Measurements from ENCODE around the gene ANKRD42.
A peak's percentile ranks its signal among the peaks of the same experiment; 100 is the strongest.

ANKRD42 gene

DNA sequence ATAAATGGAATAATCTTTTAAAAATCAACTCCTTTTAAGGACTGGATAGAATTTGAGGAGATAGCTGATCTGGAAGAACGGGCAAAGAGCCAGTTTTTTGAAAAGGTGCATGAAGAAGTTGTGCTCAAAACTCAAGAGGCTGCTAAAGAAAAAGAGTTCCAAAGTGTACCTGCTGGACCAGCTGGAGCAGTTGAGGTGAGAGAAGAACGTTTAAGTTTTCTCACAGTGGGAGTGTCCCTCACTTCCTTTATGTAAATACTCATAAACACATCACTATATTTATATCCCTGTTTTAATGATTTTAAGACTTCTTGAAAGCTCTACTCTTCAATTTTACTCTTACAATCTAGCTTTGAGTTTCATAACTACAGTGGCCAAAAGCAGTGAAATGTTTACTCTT is 11.7 kb upstream of the ANKRD42 start:
- no peak for TF ChIP-seq ZNF792 (tag by site-specific recombination; IDR thresholded peaks at IDR 0.05)
- TF ChIP-seq ZNF121 (tag by site-specific recombination; IDR thresholded peaks at IDR 0.05): no peak
- TF ChIP-seq ZNF707 (tag by site-specific recombination; IDR thresholded peaks at IDR 0.05): no peak
- no peak for TF ChIP-seq ZNF341 (tag by site-specific recombination; IDR thresholded peaks at IDR 0.05; ENCODE audit: low read depth)
- TF ChIP-seq, protein P1, sequence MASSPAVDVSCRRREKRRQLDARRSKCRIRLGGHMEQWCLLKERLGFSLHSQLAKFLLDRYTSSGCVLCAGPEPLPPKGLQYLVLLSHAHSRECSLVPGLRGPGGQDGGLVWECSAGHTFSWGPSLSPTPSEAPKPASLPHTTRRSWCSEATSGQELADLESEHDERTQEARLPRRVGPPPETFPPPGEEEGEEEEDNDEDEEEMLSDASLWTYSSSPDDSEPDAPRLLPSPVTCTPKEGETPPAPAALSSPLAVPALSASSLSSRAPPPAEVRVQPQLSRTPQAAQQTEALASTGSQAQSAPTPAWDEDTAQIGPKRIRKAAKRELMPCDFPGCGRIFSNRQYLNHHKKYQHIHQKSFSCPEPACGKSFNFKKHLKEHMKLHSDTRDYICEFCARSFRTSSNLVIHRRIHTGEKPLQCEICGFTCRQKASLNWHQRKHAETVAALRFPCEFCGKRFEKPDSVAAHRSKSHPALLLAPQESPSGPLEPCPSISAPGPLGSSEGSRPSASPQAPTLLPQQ (tag by site-specific recombination; IDR thresholded peaks at IDR 0.05): no peak
- no peak for TF ChIP-seq REPIN1 (tag by site-specific recombination; IDR thresholded peaks at IDR 0.05; ENCODE audit: low read depth)
- no peak for TF ChIP-seq ZNF791 (tag by site-specific recombination; IDR thresholded peaks at IDR 0.05)
- TF ChIP-seq ZNF350 (tag by site-specific recombination; IDR thresholded peaks at IDR 0.05): no peak
- TF ChIP-seq TCF7L2 (IDR thresholded peaks at IDR 0.05; ENCODE audit: borderline replicate concordance, low read depth, low read length): no peak
- no peak for TF ChIP-seq ZNF610 (tag by site-specific recombination; IDR thresholded peaks at IDR 0.05; ENCODE audit: borderline replicate concordance)
- Histone ChIP-seq H3K9me3 (ENCODE audit: control insufficient read depth, insufficient read depth, low read depth, low read length) (no peaks in the 10 kb centered on the region), H3K27ac (ENCODE audit: extremely low read depth, low read depth, low read length) (no peak overlapping the region), H3K4me3 (ENCODE audit: low read depth, low read length) (no peak overlapping the region), H3K36me3 (ENCODE audit: control insufficient read depth in 2 of 2, insufficient read depth in 1 of 2, low read length in 2 of 2) (peaks cover 56 to 84% of the 10 kb centered on the region in 2 experiments), H3K4me1 (ENCODE audit: control insufficient read depth, insufficient read depth, low read length) (no peaks in the 10 kb centered on the region)
- ChIA-PET CTCF (interaction anchor here (0.6 kb wide), 1 partner anchor 57 kb away, joined by 3 read pairs; no protein-coding TSS in a partner anchor), POLR2A (interaction anchor here (1.4 kb wide), 1 partner anchor 25 kb away, joined by 4 read pairs; the partner anchor contains the start of gene PCF11)

DNA sequence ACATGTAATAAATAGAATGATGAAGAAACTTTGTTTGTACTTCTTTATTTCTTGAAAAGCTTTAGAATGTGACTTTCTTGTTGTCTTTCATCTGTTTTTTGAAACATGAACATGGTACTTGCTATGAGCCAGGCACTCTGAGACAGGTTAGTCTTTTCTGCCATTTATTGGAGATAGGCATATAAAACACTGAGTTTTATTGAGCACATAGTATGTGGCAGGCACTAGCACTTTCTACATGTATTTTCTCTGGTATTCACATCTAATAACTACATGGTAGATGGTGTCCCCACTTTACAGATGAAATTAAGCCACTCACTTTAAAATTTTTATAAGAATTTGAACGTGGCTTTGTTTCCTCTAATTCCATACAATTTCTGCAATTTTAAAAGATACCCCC is 7.7 kb upstream of the ANKRD42 start:
- Histone ChIP-seq H3K4me1 (ENCODE audit: control insufficient read depth, insufficient read depth, low read length) (no peaks in the 10 kb centered on the region), H3K4me3 (ENCODE audit: low read depth, low read length) (no peak overlapping the region), H3K27ac (ENCODE audit: extremely low read depth, low read depth, low read length) (no peak overlapping the region), H3K36me3 (ENCODE audit: control insufficient read depth in 2 of 2, insufficient read depth in 1 of 2, low read length in 2 of 2) (peaks cover 26 to 87% of the 10 kb centered on the region in 2 experiments), H3K9me3 (ENCODE audit: control insufficient read depth, insufficient read depth, low read depth, low read length) (no peaks in the 10 kb centered on the region)
- TF ChIP-seq ZNF664 (tag by site-specific recombination; IDR thresholded peaks at IDR 0.05) (peak; percentile 87), EGR2 (tag by site-specific recombination; IDR thresholded peaks at IDR 0.05; ENCODE audit: low read depth) (no peak), YY1 (tag by site-specific recombination; IDR thresholded peaks at IDR 0.05) (no peak), ZNF530 (tag by site-specific recombination; IDR thresholded peaks at IDR 0.05; ENCODE audit: low read depth) (no peak), ZNF239 (tag by site-specific recombination; IDR thresholded peaks at IDR 0.05) (no peak)
- TF ChIP-seq, protein P2, sequence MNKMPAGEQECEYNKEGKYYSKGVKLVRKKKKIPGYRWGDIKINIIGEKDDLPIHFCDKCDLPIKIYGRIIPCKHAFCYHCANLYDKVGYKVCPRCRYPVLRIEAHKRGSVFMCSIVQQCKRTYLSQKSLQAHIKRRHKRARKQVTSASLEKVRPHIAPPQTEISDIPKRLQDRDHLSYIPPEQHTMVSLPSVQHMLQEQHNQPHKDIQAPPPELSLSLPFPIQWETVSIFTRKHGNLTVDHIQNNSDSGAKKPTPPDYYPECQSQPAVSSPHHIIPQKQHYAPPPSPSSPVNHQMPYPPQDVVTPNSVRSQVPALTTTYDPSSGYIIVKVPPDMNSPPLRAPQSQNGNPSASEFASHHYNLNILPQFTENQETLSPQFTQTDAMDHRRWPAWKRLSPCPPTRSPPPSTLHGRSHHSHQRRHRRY (tag by site-specific recombination; IDR thresholded peaks at IDR 0.05): no peak
- ChIA-PET POLR2A (no interaction called here), CTCF (interaction anchor here (0.6 kb wide), 1 partner anchor 221 kb away, joined by 3 read pairs; no protein-coding TSS in a partner anchor)

DNA sequence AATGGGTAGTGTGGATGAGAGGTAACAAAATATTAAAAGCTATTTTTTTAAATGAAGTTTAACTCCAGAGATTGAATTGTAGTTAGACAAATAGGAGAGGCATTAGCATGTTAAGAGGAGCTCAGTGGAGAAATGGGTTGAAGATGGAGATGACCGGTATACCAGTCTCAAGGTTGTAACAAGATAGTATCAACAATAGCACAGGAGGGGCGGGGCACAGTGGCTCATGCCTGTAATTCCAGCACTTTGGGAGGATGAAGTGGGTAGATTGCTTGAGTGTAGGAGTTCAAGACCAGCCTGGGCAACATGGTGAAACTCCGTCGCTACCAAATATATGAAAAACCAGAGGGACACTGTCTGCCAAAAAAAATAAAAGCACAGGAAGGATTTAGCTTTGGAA is 6.0 kb upstream of the ANKRD42 start:
- H3K36me3 ChIP-seq (ENCODE audit: control insufficient read depth in 2 of 2, insufficient read depth in 1 of 2, low read length in 2 of 2): peaks cover 16 to 92% of the 10 kb centered on the region in 2 experiments

More for the DNA sequence above, 6.0 kb upstream of the ANKRD42 start:
- Histone ChIP-seq H3K27ac (ENCODE audit: extremely low read depth, low read depth, low read length) (no peak overlapping the region), H3K9me3 (ENCODE audit: control insufficient read depth, insufficient read depth, low read depth, low read length) (no peaks in the 10 kb centered on the region), H3K4me1 (ENCODE audit: control insufficient read depth, insufficient read depth, low read length) (no peaks in the 10 kb centered on the region), H3K4me3 (ENCODE audit: low read depth, low read length) (no peak overlapping the region)
- TF ChIP-seq ZNF654 (tag by site-specific recombination; IDR thresholded peaks at IDR 0.05; ENCODE audit: low read depth) (no peak), EGR2 (tag by site-specific recombination; IDR thresholded peaks at IDR 0.05; ENCODE audit: low read depth) (no peak), YY1 (tag by site-specific recombination; IDR thresholded peaks at IDR 0.05) (no peak), ZNF2 (tag by site-specific recombination; IDR thresholded peaks at IDR 0.05) (no peak), ZFP3 (tag by site-specific recombination; IDR thresholded peaks at IDR 0.05; ENCODE audit: low read depth) (no peak)
- POLR2A ChIA-PET: interaction anchor here (2.3 kb wide), 1 partner anchor 31 kb away, joined by 11 read pairs; the partner anchor contains the start of gene PCF11
- CTCF ChIA-PET: interaction anchor here (0.6 to 1.1 kb wide), 3 partner anchors 15 to 536 kb away, joined by 3 to 4 read pairs (median 3); no protein-coding TSS in a partner anchor
